SH-SY5Y (cell line): ENCODE results near the gene NEK1.
A peak's percentile ranks its signal among the peaks of the same experiment; 100 is the strongest.

Source experiments
- GATA2 ChIP-seq: IDR thresholded peaks from 2 replicates; pipeline ENCODE4 v1.6.1; 2011; ENCODE audit warnings: mild to moderate bottlenecking, low read depth, low read length
- GATA3 ChIP-seq: IDR thresholded peaks from 2 replicates; pipeline ENCODE4 v1.6.1; 2011; ENCODE audit warnings: low read depth, mild to moderate bottlenecking, low read length, moderate library complexity

DNA sequence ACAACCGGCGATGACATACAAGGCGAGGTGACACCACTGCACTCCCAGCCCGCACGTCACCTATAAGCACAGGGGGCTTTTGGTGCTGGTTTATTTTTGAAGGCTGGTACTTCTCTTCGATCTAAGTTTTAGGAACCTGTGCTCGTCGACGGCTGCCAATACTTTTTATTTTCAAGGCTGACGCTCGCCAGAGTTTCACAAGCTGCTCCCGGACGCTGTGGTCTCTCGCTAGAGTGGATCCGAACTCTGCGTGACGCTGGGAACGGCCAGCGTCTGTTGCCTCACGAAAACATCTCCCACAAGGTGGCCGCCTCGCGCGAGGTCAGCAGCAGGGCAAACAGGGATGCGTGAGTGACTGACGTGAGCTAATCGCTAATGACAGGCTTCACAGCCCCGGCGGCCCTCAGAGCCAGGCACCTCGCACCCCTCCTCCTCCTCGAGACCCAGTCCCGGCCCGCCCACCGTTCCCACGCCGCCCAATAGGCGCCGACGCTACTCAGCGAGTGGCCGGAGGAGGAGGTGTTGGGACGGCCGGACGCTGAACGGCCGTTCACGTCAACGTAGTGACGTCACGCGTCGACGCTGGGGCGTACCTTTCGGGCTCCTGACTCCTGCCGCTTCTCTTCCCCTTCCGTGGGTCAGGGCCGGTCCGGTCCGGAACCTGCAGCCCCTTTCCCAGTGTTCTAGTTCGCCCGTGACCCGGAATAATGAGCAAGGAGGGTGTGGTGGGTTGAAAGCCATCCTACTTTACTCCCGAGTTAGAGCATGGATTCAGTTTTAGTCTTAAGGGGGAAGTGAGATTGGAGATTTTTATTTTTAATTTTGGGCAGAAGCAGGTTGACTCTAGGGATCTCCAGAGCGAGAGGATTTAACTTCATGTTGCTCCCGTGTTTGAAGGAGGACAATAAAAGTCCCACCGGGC is 7.8 kb upstream of the NEK1 start, which contains the start of gene CLCN3:
- TF ChIP-seq GATA2 (0 out of 2 replicates have a peak, but pooled peaks have one; percentile 6), GATA3 (no peak)
